GM15510 (cell line): Measurements from ENCODE around the gene METTL27.
A peak's percentile ranks its signal among the peaks of the same experiment; 100 is the strongest.

Experiments
- POLR2A ChIP-seq: IDR thresholded peaks from 3 replicates; pipeline ENCODE4 v1.6.1; 2011; ENCODE audit warnings: borderline replicate concordance; ENCODE audit not compliant: insufficient read length; ENCODE audit errors: extremely low read depth

METTL27 gene

GRCh38 chr7:73842067-73842976 lies at the start of gene METTL27:
METTL27 (minus strand) TSS chr7:73842516; CDS start chr7:73842140, 376 bp downstream.
- peak; percentile 51 for TF ChIP-seq POLR2A

- no peak for TF ChIP-seq POLR2A
Observed at GRCh38 chr7:73891178-73891885, 49.0 kb upstream of the METTL27 start.

GRCh38 chr7:73890555-73891147 lies 48.3 kb upstream of the METTL27 start:
- TF ChIP-seq POLR2A: no peak

GRCh38 chr7:73888959-73889358 lies 46.6 kb upstream of the METTL27 start:
- TF ChIP-seq POLR2A: no peak

GRCh38 chr7:73887762-73888161 lies 45.4 kb upstream of the METTL27 start:
- no peak for TF ChIP-seq POLR2A

- no peak for TF ChIP-seq POLR2A
Observed at GRCh38 chr7:73885975-73886798, 43.9 kb upstream of the METTL27 start.

GRCh38 chr7:73885433-73885974 lies 43.2 kb upstream of the METTL27 start:
- TF ChIP-seq POLR2A: no peak

GRCh38 chr7:73882047-73882402 lies 39.7 kb upstream of the METTL27 start:
- no peak for TF ChIP-seq POLR2A

- no peak for TF ChIP-seq POLR2A
Observed at GRCh38 chr7:73881352-73882046, 39.2 kb upstream of the METTL27 start.

GRCh38 chr7:73880755-73881328 lies 38.5 kb upstream of the METTL27 start:
- TF ChIP-seq POLR2A: no peak

- no peak for TF ChIP-seq POLR2A
Observed at GRCh38 chr7:73879977-73880681, 37.8 kb upstream of the METTL27 start.

GRCh38 chr7:73876973-73877372 lies 34.7 kb upstream of the METTL27 start:
- TF ChIP-seq POLR2A: no peak

- no peak for TF ChIP-seq POLR2A
Observed at GRCh38 chr7:73876361-73876760, 34.0 kb upstream of the METTL27 start.

- TF ChIP-seq POLR2A: no peak
Observed at GRCh38 chr7:73872056-73872908, 30.0 kb upstream of the METTL27 start.
